Upper lobe of left lung (tissue), 4 donors: ENCODE measurements around the gene TRAPPC4.

Experiments used
- POLR2A ChIP-seq, 4 donors: fragments of 450-650 bp; IDR thresholded peaks; one replicate each; pipeline ENCODE4 v1.5.1; 2016 to 2017; ENCODE audit warnings: antibody characterized with exemption in 4 of 4, mild to moderate bottlenecking in 2 of 4
- TF ChIP-seq, protein P1 (sequence below), 6 experiments: fragments of 450-650 bp in 4 of 6; fragments of 200-600 bp in 2 of 6; sonication (generic) in 2 of 6; IDR thresholded peaks; one replicate each; pipeline ENCODE4 v1.5.1; 2016 to 2019; ENCODE audit warnings: antibody characterized with exemption in 6 of 6

DNA sequence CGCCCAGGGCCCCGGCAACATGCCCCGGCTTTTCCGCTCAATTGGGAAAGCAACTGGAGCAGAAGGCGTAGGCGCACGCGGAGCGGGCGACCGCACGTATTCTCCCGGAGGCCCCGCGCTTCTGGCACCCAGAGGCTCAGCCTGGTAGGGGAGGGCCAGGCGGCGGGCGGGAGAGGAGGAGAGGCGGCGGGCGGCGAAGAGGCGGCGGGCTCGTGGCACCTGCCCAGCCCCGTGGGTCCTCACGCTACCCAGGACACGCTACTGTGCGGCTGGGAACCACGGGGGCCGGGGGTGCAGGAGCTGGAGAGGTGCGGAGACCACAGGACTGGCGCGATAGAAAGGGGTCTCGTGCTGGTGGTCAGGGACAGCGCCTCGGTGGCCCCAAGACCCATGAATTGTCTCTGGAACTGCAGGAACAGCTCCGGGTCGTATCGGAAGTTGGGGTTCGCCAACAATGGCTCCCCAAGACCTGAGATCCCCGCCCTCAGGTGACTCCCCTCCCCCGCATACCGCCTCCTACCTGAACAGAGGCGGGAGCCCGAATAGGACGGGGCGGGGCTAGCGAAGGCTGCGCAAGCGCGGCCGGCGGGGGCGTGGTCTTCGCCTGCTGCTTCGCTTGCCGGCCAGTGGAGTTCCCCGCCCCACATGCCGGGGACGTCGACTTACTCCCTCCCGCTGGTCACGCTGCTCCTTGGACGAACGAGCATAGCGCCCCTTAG, 11.9 kb downstream of the TRAPPC4 start, which contains the start of gene SLC37A4:
- TF ChIP-seq, protein P1, sequence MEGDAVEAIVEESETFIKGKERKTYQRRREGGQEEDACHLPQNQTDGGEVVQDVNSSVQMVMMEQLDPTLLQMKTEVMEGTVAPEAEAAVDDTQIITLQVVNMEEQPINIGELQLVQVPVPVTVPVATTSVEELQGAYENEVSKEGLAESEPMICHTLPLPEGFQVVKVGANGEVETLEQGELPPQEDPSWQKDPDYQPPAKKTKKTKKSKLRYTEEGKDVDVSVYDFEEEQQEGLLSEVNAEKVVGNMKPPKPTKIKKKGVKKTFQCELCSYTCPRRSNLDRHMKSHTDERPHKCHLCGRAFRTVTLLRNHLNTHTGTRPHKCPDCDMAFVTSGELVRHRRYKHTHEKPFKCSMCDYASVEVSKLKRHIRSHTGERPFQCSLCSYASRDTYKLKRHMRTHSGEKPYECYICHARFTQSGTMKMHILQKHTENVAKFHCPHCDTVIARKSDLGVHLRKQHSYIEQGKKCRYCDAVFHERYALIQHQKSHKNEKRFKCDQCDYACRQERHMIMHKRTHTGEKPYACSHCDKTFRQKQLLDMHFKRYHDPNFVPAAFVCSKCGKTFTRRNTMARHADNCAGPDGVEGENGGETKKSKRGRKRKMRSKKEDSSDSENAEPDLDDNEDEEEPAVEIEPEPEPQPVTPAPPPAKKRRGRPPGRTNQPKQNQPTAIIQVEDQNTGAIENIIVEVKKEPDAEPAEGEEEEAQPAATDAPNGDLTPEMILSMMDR (IDR thresholded peaks at IDR 0.05): peak in 5 of 6 experiments; percentile 83 to 98 (median 94)
- TF ChIP-seq POLR2A (IDR thresholded peaks at IDR 0.05): peak in 2 of 4 donors; percentile 25 to 77
